RCC 7860 (cell line): Measurements from ENCODE around the gene TNXB.
"Not testable (repeated sequence)": the region's sequence is repeated elsewhere in the genome, so short reads cannot be mapped to it uniquely, and the experiment has no call there.

Experiments
- DNase-seq: peaks from one replicate; pipeline ENCODE4 v3.0.0-alpha.2; 2015; ENCODE audit warnings: low spot score
- FAIRE-seq: peaks from 2 replicates; lab custom pipeline; 2012; peaks lifted over from hg19 to GRCh38; lab: Jason Lieb, UNC

The TNXB gene

GRCh38 chr6:32043589-32044380, 65.4 kb downstream of the TNXB start:
- not testable (repeated sequence) for FAIRE-seq, DNase-seq

GRCh38 chr6:32042276-32042675, 66.9 kb downstream of the TNXB start:
- FAIRE-seq, DNase-seq: not testable (repeated sequence)

- not testable (repeated sequence) for FAIRE-seq, DNase-seq
Observed at GRCh38 chr6:32041385-32041784, 67.8 kb downstream of the TNXB start.

GRCh38 chr6:32041050-32041321, 68.2 kb downstream of the TNXB start:
- not testable (repeated sequence) for DNase-seq, FAIRE-seq

GRCh38 chr6:32040299-32041049, 68.7 kb downstream of the TNXB start:
- DNase-seq, FAIRE-seq: not testable (repeated sequence)

- not testable (repeated sequence) for DNase-seq, FAIRE-seq
Observed at GRCh38 chr6:32039321-32040274, 69.5 kb downstream of the TNXB start.

GRCh38 chr6:32038878-32039277, 70.3 kb downstream of the TNXB start:
- not testable (repeated sequence) for DNase-seq, FAIRE-seq

GRCh38 chr6:32037598-32038524, 71.3 kb downstream of the TNXB start, which contains the start of gene CYP21A2:
Gene CYP21A2, plus strand, starts transcription at chr6:32038415. Its CDS starts 8 bp downstream, at chr6:32038423.
- DNase-seq, FAIRE-seq: not testable (repeated sequence)

- not testable (repeated sequence) for FAIRE-seq, DNase-seq
Observed at GRCh38 chr6:32037136-32037535, 72.0 kb downstream of the TNXB start.

- FAIRE-seq: not testable (repeated sequence)
Observed at GRCh38 chr6:32035283-32036013, 73.7 kb downstream of the TNXB start.

GRCh38 chr6:32029553-32029952, 79.6 kb downstream of the TNXB start:
- not testable (repeated sequence) for DNase-seq, FAIRE-seq

More at GRCh38 chr6:32035283-32036013, 73.7 kb downstream of the TNXB start:
- not testable (repeated sequence) for DNase-seq

- not testable (repeated sequence) for DNase-seq, FAIRE-seq
Observed at GRCh38 chr6:32028631-32029030, 80.5 kb downstream of the TNXB start.

- peak; percentile 66 for FAIRE-seq
- DNase-seq: not testable (repeated sequence)
Observed at GRCh38 chr6:32022100-32022499, 87.0 kb downstream of the TNXB start.

GRCh38 chr6:32014547-32014946, 94.6 kb downstream of the TNXB start, which contains the start of gene C4B:
Gene C4B, plus strand, starts transcription at chr6:32014795. Its CDS starts 51 bp downstream, at chr6:32014846.
- DNase-seq, FAIRE-seq: not testable (repeated sequence)

GRCh38 chr6:32013738-32014137, 95.4 kb downstream of the TNXB start:
- DNase-seq, FAIRE-seq: not testable (repeated sequence)

- DNase-seq, FAIRE-seq: not testable (repeated sequence)
Observed at GRCh38 chr6:32012941-32013617, 96.1 kb downstream of the TNXB start.

GRCh38 chr6:32010856-32011530, 98.1 kb downstream of the TNXB start:
- not testable (repeated sequence) for FAIRE-seq, DNase-seq
